Measurements from ENCODE around the gene SBDS.

Gene SBDS

DNA sequence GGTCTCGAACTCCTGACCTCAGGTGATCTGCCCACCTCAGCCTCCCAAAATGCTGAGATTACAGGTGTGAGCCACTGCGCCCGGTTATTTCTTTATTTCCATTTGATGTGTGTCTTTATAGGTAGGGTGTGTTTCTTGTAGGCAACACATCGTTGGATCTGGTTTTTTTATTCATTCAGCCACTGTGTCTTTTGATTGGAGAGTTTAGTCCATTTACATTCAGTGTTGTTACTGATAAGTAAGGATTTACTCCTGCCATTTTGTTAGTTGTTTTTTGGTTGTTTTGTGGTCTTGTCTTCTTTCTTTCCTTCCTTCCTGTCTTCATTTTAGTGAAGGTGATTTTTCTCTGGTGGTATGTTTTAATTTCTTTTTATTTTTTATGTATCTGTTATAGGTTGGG lies 57.4 kb downstream of the SBDS start:
- no peak for DNase-seq (ENCODE audit: low read depth)
